Liver (tissue), 9 donors: ENCODE measurements around the gene AHDC1. TPM values are rescaled to one million over a fixed set of nuclear protein-coding genes. Genes with fewer than 3 reads are reported as not detected.

Experiments used
- DNase-seq: peaks from one replicate; pipeline ENCODE4 v3.0.0-alpha.2; 2017; ENCODE audit warnings: low spot score
- H3K27ac ChIP-seq, 2 donors: one replicate each; pipeline ENCODE4 v1.7.0; 2013; ENCODE audit warnings: inconsistent platforms in 2 of 2, low read length in 2 of 2, control low read depth in 1 of 2, low read depth in 1 of 2, mild to moderate bottlenecking in 1 of 2
- H3K27me3 ChIP-seq, 4 donors: one replicate each; pipeline versions ENCODE4 v1.6.1 to v1.7.0; 2013; ENCODE audit warnings: low read length in 3 of 4, inconsistent platforms in 1 of 4, mild to moderate bottlenecking in 1 of 4, moderate library complexity in 1 of 4; ENCODE audit not compliant: control insufficient read depth in 4 of 4, insufficient read depth in 4 of 4
- H3K36me3 ChIP-seq, 4 donors: one replicate each; pipeline versions ENCODE4 v1.6.1 to v1.7.0; 2013; ENCODE audit warnings: low read length in 3 of 4, mild to moderate bottlenecking in 3 of 4, low read depth in 1 of 4, moderate library complexity in 1 of 4; ENCODE audit not compliant: control insufficient read depth in 4 of 4, insufficient read depth in 3 of 4
- H3K4me1 ChIP-seq, 4 donors: one replicate each; pipeline versions ENCODE4 v1.6.1 to v1.7.0; 2013; ENCODE audit warnings: low read length in 3 of 4, mild to moderate bottlenecking in 3 of 4, moderate library complexity in 1 of 4; ENCODE audit not compliant: control insufficient read depth in 4 of 4, insufficient read depth in 4 of 4
- H3K4me3 ChIP-seq, 3 donors: one replicate each; pipeline versions ENCODE4 v1.6.1 to v1.7.0; 2013; ENCODE audit warnings: low read length in 3 of 3, control low read depth in 1 of 3, low read depth in 1 of 3, mild to moderate bottlenecking in 1 of 3
- H3K9ac ChIP-seq, 2 donors: one replicate each; pipeline ENCODE4 v1.7.0; 2013; ENCODE audit warnings: low read length in 2 of 2, mild to moderate bottlenecking in 2 of 2, moderate library complexity in 2 of 2, control low read depth in 1 of 2, low read depth in 1 of 2
- H3K9me3 ChIP-seq, 4 donors: one replicate each; pipeline versions ENCODE4 v1.6.1 to v1.7.0; 2013; ENCODE audit warnings: low read length in 3 of 4; ENCODE audit not compliant: control insufficient read depth in 4 of 4
- HNF4G ChIP-seq: IDR thresholded peaks from 2 replicates; pipeline ENCODE4 v1.6.1; 2016; ENCODE audit warnings: antibody characterized with exemption
- RAD21 ChIP-seq, 2 donors: IDR thresholded peaks; 2 replicates each; pipeline ENCODE4 v1.6.1; 2016; ENCODE audit warnings: antibody characterized with exemption in 2 of 2, mild to moderate bottlenecking in 2 of 2
- REST ChIP-seq: IDR thresholded peaks from 2 replicates; pipeline ENCODE4 v1.6.1; 2016; ENCODE audit warnings: antibody characterized with exemption, mild to moderate bottlenecking
- RXRA ChIP-seq, 2 donors: IDR thresholded peaks; 2 replicates each; pipeline ENCODE4 v1.6.1; 2017 to 2018; ENCODE audit warnings: antibody characterized with exemption in 2 of 2, mild to moderate bottlenecking in 1 of 2
- TAF1 ChIP-seq: conservative IDR thresholded peaks from 2 replicates; pipeline ENCODE4 v1.6.1; 2016; ENCODE audit warnings: antibody characterized with exemption, mild to moderate bottlenecking
- WGBS: extraction: QIAGEN DNeasy Blood & Tissue Kit; methylation state at CpG from one replicate; pipeline ENCODE4 v1.1.7; 2013; 5-methylcytosine and 5-hydroxymethylcytosine counted together
- polyA plus RNA-seq, 2 donors: library from polyadenylated mRNA; stranded (reverse) in 1 of 2; unstranded in 1 of 2; fragments of 200-250 nt in 1 of 2; fragments of >200 nt in 1 of 2; fragmentation: Nextera tagmentation in 1 of 2; extraction: Ambion mirVana in 1 of 2; gene quantifications; one replicate each; pipeline versions ENCODE4 v1.2.1 to v1.2.3, GENCODE V29; 2013 to 2015
- total RNA-seq, 2 donors: library from RNA; depleted of rRNA; stranded (reverse); fragments of >200 nt; gene quantifications; one replicate each; pipeline ENCODE4 v1.2.3, GENCODE V29; 2014
- donor health status: healthy.
- donor health status: healthy.
- donor health status: healthy.
- donor health status: healthy.
- donor health status: healthy.

AHDC1 gene
- total and polyA plus RNA-seq, 4 donors, result 2.4 to 6.5 (median 5.5) TPM

- no peak for TF ChIP-seq REST
These were observed 90.0 kb downstream of the AHDC1 start (continued) for GRCh38 chr1:27513958-27514357.

GRCh38 chr1:27513528-27513927, 90.4 kb downstream of the AHDC1 start:
- no peak overlapping the region for H3K4me3 ChIP-seq
- no peak overlapping the region for H3K27ac ChIP-seq
- H3K4me1 ChIP-seq, result peaks cover 0 to 2% (median 0%) of the 10 kb centered on the region in 4 donors
- no peak for TF ChIP-seq TAF1
- no peaks in the 10 kb centered on the region for H3K36me3 ChIP-seq
- H3K9me3 ChIP-seq, result no peaks in the 10 kb centered on the region
- H3K9ac ChIP-seq, result no peak overlapping the region
- 66% methylated on average over 5 of the region's 5 CpGs for WGBS
- H3K27me3 ChIP-seq, result no peaks in the 10 kb centered on the region
- DNase-seq, result no peak

GRCh38 chr1:27509127-27510080, 94.5 kb downstream of the AHDC1 start:
- WGBS, result 86% methylated on average over 9 of the region's 9 CpGs
- no peaks in the 10 kb centered on the region for H3K36me3 ChIP-seq
- TF ChIP-seq RAD21 (IDR thresholded peaks at IDR 0.05) (no peak), RXRA (IDR thresholded peaks at IDR 0.05) (no peak), REST (no peak), HNF4G (no peak)
- H3K4me3 ChIP-seq, result no peak overlapping the region
- H3K9me3 ChIP-seq, result no peaks in the 10 kb centered on the region
- H3K27me3 ChIP-seq, result no peaks in the 10 kb centered on the region
- H3K9ac ChIP-seq, result no peak overlapping the region
- no peak for DNase-seq
- no peak overlapping the region for H3K27ac ChIP-seq
- H3K4me1 ChIP-seq, result peaks cover 0 to 4% (median 3%) of the 10 kb centered on the region in 4 donors
